ENCODE results near the gene BTBD6. TPM values are rescaled to one million over a fixed set of nuclear protein-coding genes. Genes with fewer than 3 reads are reported as not detected.
A peak's percentile ranks its signal among the peaks of the same experiment; 100 is the strongest.
"Not testable (repeated sequence)": the region's sequence is repeated elsewhere in the genome, so short reads cannot be mapped to it uniquely, and the experiment has no call there.

Gene BTBD6
- total RNA-seq, 1 donor from 2014 or later: 167 TPM

DNA sequence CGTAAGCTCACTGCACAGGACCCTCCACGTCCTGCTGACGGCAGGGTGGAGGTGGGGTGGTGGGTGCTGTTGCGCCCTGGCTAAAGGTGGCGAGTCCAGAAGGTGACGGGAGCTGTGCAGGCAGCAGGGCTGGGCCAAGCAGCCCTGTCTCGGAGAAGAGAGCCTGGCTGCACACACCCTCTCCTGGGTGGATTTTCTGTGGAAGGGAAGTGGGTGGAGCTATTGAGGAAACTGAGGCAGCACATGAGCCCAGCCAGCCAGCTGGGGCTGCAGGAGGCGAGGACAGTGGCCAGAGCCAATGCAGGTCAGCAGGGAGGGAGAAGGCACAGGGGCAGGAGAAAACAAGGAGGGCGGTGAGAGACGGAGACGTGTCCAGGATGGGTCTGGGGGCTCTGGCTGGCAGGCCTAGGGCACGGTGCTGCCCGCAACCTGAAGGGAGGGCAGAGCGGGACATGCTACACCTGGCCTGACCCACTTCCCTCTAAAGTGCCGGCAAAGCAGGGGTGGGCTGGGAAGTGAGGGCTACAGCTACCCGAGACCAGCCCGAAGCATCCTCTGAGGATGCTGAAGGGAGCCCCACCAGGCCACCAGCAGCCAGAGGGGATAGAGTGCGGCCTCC lies 20.5 kb downstream of the BTBD6 start:
- no peak for DNase-seq (ENCODE audit: low read depth)

- no peak for DNase-seq (ENCODE audit: low read depth)
Observed at GRCh38 chr14:105269405-105269804, 21.1 kb downstream of the BTBD6 start.

DNA sequence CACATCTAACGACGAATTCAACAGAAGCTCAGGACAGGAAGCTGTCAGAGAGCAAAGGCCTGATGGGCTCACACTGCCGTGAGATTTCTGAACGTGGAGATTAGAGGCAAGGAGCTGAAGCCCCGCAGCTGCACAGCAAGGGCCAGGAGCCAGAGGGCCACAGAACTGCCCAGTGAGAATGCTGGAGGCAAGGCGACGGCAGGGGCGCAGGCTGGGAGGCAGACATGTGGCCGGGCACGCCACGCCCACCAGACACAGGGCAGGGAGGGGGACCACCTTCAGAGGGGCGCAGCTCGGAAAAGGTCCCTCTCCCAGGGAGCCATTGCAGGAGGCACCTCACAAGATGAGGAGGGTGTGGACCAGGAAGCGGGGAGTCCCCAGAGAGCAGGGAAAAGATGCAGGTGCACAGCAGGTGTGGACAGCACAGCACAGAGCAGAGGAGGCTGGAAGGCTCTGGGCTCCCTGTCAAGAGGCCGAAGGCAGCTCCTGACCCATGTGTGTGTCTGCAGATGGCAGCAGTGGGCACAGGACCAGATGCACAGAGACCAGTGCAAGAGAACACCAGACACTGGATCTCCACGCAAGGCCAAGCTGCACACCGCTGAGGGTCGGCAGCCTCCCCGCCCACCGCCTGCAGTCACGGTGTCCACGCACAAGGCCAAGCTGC lies 23.0 kb downstream of the BTBD6 start:
- no peak for DNase-seq (ENCODE audit: low read depth)

- DNase-seq (ENCODE audit: low read depth): no peak
Observed at GRCh38 chr14:105272623-105273022, 24.3 kb downstream of the BTBD6 start.

- DNase-seq (ENCODE audit: low read depth): no peak
Observed at GRCh38 chr14:105273062-105273461, 24.7 kb downstream of the BTBD6 start.

GRCh38 chr14:105274637-105275036 lies 26.3 kb downstream of the BTBD6 start:
- DNase-seq (ENCODE audit: low read depth): no peak

DNA sequence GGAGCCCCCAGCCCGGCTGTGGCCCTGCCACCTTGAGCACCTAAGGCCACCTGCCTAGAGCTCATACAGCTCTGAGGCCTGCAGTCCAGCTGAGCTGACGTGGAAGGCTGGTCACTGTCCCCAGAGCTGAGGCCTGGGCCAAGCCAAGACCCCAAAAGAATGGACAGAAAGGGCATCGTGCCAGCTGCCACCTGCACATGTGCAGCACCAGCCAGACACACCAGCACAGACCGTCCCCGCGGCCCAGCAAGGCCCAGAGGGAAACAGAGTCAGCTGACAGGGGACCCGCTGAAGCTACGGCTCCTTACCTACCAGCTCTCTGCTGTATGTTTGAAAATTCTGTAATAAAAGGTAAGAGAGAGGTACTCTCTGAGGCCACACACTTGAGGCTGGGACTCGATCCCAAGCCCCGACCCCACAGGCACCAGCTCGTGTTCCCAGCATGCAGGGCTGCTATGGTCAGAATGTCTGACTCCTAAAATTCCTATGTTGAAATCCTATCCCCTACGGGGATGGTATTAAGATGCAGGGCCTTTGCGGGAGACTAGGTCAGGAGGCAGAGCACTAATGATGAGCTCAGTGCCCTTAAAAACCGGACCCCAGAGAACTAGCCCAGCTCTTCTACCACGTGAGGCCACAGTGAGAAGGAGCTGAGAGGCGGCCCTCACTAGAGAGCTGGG lies 27.1 kb downstream of the BTBD6 start:
- DNase-seq (ENCODE audit: low read depth): peak; percentile 88

- DNase-seq (ENCODE audit: low read depth): not testable (repeated sequence)
Observed at GRCh38 chr14:105277448-105277847, 29.1 kb downstream of the BTBD6 start.

- no peak for DNase-seq (ENCODE audit: low read depth)
Observed at GRCh38 chr14:105279642-105280361, 31.5 kb downstream of the BTBD6 start.

- DNase-seq (ENCODE audit: low read depth): no peak
Observed at GRCh38 chr14:105280525-105280924, 32.2 kb downstream of the BTBD6 start.

GRCh38 chr14:105281371-105282097 lies 33.2 kb downstream of the BTBD6 start:
- peak; percentile 65 for DNase-seq (ENCODE audit: low read depth)

DNA sequence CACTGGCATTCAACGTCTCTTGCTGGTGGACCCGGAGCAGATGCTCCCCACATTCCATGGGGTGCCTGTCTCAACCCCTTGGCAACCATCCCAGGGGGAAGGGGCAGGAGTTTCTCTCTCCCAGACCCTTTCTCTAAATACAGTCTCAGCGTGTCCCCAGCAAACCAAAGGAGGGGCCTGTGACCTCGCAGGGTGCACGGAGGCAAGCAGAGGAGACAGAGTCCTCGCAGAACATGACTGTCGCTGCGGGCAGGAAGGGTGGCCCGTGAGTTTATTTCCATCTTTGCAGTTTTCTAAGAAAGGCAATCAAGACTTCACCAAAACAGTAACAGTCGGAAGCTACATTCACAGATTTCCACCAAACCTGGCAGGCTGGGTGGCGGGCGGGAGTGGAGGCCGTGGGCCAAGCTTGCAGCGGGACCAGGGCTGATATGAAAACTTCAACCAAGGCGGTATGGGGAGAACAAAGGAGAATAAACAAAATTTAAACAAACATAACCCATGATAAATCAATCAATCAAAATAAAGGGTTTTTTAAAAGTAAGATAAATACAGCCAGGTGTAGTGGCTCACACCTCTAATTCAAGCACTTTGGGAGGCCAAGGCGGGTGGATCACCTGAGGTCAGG lies 33.9 kb downstream of the BTBD6 start:
- no peak for DNase-seq (ENCODE audit: low read depth)

DNA sequence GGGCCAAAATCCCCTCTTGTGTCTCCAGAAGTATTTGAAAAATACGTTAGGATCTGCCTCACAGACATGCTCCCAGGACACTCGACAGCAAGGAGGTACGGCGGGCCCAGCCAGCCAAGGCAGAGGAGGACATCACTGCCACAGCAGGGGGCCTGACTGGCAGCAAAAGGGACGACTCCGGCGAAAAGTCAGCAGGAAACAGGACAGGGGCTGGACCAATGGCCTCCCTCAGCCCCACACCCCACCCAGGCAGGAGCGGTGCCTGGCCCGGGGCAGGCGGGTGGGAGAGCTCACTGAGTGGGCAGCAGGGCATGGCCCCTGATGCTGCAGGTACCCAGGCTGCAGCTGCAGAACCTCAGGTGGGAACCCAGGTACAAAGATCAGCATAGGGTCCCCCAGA lies 34.7 kb downstream of the BTBD6 start:
- DNase-seq (ENCODE audit: low read depth): no peak

DNA sequence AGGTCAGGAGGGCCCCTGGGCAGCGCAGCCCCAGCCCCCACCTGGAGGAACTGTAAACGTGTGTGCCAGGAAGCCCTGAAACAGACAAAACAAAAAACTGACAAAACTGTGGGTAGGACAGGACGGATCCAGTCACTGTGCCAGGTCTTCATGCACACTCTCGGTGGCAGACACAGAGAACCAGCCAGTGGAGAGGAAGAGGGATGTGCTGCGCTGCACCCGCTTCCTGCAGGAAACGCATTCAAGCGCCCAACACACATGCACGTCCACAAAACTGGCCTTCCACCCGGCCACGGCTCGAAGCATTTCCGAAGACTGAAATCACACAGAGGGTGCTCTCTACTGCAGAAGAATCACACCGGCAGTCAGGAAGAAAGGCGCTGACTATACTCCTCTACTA lies 35.6 kb downstream of the BTBD6 start:
- no peak for DNase-seq (ENCODE audit: low read depth)

DNA sequence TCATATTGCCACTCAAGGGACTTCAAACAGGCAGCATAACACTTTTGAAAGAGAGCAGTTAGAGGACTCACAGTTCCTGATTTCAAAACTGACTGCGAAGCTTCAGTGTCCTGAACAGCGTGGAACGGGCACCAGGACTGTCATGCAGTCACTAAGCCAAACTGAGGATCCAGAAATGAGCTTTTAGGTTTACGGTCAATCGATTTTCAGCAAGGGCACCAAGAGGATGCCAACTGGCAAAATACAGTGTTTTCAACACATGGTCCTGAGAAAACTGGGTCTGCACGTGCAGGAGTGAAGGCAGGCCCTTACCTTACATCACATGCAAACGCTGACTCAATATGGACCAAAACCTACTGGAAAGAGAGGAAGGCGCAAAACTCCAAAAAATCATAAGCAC lies 36.8 kb downstream of the BTBD6 start:
- no peak for DNase-seq (ENCODE audit: low read depth)

- DNase-seq (ENCODE audit: low read depth): no peak
Observed at GRCh38 chr14:105286759-105287144, 38.4 kb downstream of the BTBD6 start.

GRCh38 chr14:105287249-105288102 lies 39.1 kb downstream of the BTBD6 start:
- DNase-seq (ENCODE audit: low read depth): no peak

DNA sequence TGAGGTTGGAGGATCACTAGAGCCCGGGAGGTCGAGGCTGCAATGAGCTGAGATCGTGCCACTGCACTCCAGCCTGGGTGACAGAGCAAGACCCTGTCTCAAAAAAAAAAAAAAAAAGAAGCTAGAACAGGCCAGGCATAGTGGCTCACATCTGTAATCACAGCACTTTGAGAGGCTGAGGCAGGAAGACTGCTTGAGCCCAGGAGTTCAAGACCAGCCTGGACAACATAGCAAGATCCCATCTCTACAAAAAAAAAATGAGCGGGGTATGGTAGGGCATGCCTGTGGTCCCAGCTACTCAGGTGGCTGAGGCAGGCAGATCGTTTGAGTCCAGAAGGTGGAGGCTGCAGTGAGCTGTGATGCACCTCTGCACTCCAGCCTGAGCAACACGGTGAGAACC lies 40.6 kb downstream of the BTBD6 start:
- DNase-seq (ENCODE audit: low read depth): not testable (repeated sequence)

GRCh38 chr14:105290621-105291346 lies 42.5 kb downstream of the BTBD6 start:
- DNase-seq (ENCODE audit: low read depth): no peak
